ENCODE results near the gene TLCD1. TPM values are rescaled to one million over a fixed set of nuclear protein-coding genes. Genes with fewer than 3 reads are reported as not detected.
A peak's percentile ranks its signal among the peaks of the same experiment; 100 is the strongest.

Gene TLCD1
- total RNA-seq, 2 donors from 2014 or later, result 5.3 to 19.6 TPM

DNA sequence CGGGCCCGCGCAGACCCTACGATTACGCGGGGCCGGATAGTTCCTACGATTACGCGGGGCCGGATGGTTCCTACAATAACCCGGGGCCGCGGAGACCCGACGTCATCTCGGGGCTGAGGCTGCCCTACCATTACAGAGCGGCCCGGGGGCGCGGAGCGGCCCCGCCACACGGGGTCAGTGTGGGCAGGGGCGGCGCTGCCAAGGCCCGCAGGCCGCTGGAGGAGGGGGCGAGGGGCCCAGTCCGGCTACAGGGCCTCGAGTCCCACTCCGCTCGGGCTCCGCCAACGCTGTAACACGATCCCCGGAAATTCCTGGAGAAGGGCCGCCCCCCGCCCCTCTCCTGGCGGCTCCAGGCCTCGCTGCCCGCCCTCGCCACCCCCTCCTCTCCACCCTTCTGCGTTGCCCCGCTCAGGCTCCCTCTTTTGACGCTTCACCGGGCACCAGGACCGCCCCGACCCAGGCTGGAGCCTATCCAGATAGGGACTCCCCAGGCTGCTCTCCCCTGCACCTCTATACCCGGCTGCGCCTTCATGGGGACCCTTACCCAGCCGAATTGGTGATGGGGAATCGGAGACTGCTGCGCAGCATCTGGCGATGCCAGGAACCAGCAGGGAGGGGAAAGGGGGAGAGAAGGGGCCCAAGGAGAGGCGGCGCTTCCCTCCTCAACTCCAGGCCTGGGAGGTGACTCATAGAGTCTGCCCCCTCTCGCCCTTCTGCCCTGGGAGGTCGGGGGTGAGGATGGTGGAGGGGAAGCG lies 8.3 kb downstream of the TLCD1 start, which contains the start of gene RAB34:
TSS of gene RAB34 (minus strand) at position 291 of the 755 bp plus-strand sequence. CDS start 602 bp downstream, outside the sequence.
- intact Hi-C loops (cut with DNase I), result no loop called here
- peaks cover 26% of the 10 kb centered on the region for H3K4me1 ChIP-seq (replicated peaks)
- peak; percentile 67 for DNase-seq (ENCODE audit: low spot score)

DNA sequence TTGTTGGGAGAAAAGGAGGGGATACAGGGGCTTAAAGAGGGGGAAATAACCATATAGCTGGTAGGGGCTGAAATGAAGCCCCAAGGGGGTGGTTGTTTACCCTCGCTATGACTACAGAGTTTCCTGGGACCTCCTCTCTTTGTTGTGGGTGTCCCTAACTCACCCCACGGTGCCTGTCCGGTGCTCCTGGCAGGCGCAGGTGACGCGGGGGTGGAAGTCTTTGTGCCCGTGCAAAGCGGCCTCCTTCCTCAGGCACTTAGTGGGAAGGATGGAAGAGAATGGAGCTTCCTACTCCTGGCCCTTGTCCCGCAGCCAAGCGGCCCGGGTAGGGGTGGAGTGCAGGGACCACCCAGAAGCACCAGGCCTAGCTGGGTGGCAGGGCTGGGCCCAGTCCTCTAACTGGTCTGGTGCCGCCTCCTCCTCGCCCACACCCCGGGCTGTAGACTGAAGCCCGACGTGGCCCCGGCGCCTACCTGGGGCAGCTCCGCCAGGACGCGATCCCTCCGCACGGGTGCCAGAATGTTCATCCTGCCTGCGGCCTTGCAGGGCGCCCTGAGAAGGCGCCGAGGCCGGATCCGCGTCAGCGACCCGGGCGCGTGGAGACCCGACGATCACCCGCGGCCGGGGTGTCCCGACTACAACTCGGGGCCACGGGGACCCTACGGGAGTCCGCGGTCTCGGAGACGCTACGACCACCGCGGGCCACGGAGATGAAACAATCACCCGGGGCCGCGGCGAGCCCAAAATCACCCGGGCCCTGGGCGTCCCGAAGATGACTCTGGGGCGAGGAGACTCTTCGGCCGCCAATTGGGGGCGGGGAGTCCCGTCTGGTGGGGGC lies 9.1 kb downstream of the TLCD1 start:
- 4% methylated on average over 31 of the region's 63 CpGs for WGBS
- H3K4me1 ChIP-seq (replicated peaks), result peaks cover 18% of the 10 kb centered on the region

More for the DNA sequence above, 8.3 kb downstream of the TLCD1 start, which contains the start of gene RAB34:
- H3K36me3 ChIP-seq, result peaks cover 3 to 10% of the 10 kb centered on the region in 2 donors
- H3K9me3 ChIP-seq, result no peaks in the 10 kb centered on the region
- H3K27ac ChIP-seq, result peak within 1 kb of the TSS; percentile 83 to 87
- 1% methylated on average over 34 of the region's 60 CpGs for WGBS
- no peaks in the 10 kb centered on the region for H3K27me3 ChIP-seq (replicated peaks; ENCODE audit: insufficient read depth)
- TF ChIP-seq, protein P1, sequence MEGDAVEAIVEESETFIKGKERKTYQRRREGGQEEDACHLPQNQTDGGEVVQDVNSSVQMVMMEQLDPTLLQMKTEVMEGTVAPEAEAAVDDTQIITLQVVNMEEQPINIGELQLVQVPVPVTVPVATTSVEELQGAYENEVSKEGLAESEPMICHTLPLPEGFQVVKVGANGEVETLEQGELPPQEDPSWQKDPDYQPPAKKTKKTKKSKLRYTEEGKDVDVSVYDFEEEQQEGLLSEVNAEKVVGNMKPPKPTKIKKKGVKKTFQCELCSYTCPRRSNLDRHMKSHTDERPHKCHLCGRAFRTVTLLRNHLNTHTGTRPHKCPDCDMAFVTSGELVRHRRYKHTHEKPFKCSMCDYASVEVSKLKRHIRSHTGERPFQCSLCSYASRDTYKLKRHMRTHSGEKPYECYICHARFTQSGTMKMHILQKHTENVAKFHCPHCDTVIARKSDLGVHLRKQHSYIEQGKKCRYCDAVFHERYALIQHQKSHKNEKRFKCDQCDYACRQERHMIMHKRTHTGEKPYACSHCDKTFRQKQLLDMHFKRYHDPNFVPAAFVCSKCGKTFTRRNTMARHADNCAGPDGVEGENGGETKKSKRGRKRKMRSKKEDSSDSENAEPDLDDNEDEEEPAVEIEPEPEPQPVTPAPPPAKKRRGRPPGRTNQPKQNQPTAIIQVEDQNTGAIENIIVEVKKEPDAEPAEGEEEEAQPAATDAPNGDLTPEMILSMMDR (IDR thresholded peaks at IDR 0.05), result peak in 2 of 4 experiments; percentile 32 to 40
- TF ChIP-seq POLR2A (IDR thresholded peaks at IDR 0.05) (peak; percentile 58), POLR2AphosphoS5 (IDR thresholded peaks at IDR 0.05) (peak; percentile 51)
- peak within 1 kb of the TSS; percentile 42 to 43 for H3K4me3 ChIP-seq

DNA sequence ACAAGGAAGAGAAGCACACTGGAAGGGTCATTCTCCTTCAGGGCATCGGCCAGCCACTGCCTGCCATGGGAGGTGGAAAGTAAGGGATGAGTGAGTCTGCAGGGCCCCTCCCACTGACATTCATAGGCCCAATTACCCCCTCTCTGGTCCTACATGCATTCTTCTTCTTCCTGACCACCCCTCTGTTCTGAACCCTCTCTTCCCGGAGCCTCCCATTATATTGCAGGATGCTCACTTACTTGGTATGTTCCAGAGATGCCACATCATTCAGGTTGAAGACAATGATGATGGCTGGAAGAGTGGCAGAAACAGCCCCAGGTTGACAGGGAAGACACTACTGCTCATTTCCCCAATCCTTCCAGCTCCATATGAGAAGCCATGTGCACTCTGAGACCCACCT lies 10.8 kb downstream of the TLCD1 start:
- TF ChIP-seq POLR2A (IDR thresholded peaks at IDR 0.05) (no peak), POLR2AphosphoS5 (IDR thresholded peaks at IDR 0.05) (no peak)
- TF ChIP-seq, protein P1 (IDR thresholded peaks at IDR 0.05), result no peak
- Histone ChIP-seq H3K4me1 (replicated peaks) (peaks cover 8% of the 10 kb centered on the region), H3K4me3 (no peak overlapping the region), H3K27me3 (replicated peaks; ENCODE audit: insufficient read depth) (no peaks in the 10 kb centered on the region), H3K36me3 (peaks cover 0 to 10% of the 10 kb centered on the region in 2 donors), H3K27ac (no peak overlapping the region), H3K9me3 (no peaks in the 10 kb centered on the region)
- no peak for DNase-seq (ENCODE audit: low spot score)
- intact Hi-C loops (cut with DNase I), result no loop called here
- WGBS, result 86% methylated on average over 2 of the region's 2 CpGs

More for the DNA sequence above, 9.1 kb downstream of the TLCD1 start:
- H3K4me3 ChIP-seq, result peak overlapping the region; percentile 42 to 43
- no peaks in the 10 kb centered on the region for H3K9me3 ChIP-seq
- H3K27ac ChIP-seq, result peak overlapping the region; percentile 83 to 87
- DNase-seq (ENCODE audit: low spot score), result no peak
- peaks cover 0 to 10% of the 10 kb centered on the region in 2 donors for H3K36me3 ChIP-seq
- TF ChIP-seq POLR2A (IDR thresholded peaks at IDR 0.05) (no peak), POLR2AphosphoS5 (IDR thresholded peaks at IDR 0.05) (no peak)
- TF ChIP-seq, protein P1 (IDR thresholded peaks at IDR 0.05), result no peak
- H3K27me3 ChIP-seq (replicated peaks; ENCODE audit: insufficient read depth), result no peaks in the 10 kb centered on the region
- intact Hi-C loops (cut with DNase I), result no loop called here

DNA sequence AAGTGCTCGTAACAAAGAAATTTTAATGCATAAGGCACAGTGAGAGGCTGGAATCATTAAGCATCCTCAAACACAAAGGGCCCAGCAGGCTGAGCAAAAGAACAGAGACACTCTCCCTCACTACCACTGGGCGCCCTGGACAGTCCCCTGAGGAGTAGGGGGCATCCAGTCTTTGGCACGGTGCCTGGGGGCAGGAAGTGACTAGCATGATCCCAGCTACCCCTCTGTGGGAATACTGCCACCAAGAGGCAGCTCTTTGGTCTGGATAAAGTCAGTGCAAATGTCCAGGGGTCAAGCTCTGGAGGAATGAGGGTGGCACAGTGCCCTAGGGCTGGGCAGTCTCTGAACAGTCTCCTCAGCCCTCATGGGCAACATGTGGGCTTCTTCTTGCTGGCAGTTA lies 11.8 kb downstream of the TLCD1 start:
- DNase-seq (ENCODE audit: low spot score), result no peak
- Histone ChIP-seq H3K4me3 (no peak overlapping the region), H3K36me3 (peaks cover 0 to 10% of the 10 kb centered on the region in 2 donors), H3K9me3 (no peaks in the 10 kb centered on the region), H3K4me1 (replicated peaks) (peaks cover 8% of the 10 kb centered on the region), H3K27me3 (replicated peaks; ENCODE audit: insufficient read depth) (no peaks in the 10 kb centered on the region), H3K27ac (no peak overlapping the region)
- intact Hi-C loops (cut with DNase I), result loop anchor here (5.0 kb wide), 1 partner anchor 52 kb away; the partner anchor contains the start of genes SDF2 and SUPT6H
- TF ChIP-seq, protein P1 (IDR thresholded peaks at IDR 0.05), result no peak
- TF ChIP-seq POLR2A (IDR thresholded peaks at IDR 0.05) (no peak), POLR2AphosphoS5 (IDR thresholded peaks at IDR 0.05) (no peak)
- WGBS, result 92% methylated on average over 3 of the region's 3 CpGs
